H1 (cell line): ENCODE data around the gene RASSF5. TPM values are rescaled to one million over a fixed set of nuclear protein-coding genes. Genes with fewer than 3 reads are reported as not detected.

Experiments used
- CTCF ChIA-PET: fragments of 300-600 bp; sonication (Branson Sonifier 250); formaldehyde crosslinking; loops from one replicate; lab custom pipeline; 2021; ENCODE audit not compliant: partially characterized antibody; lab: Charles Lee
- POLR2A ChIA-PET: fragments of 300-600 bp; sonication (Branson Sonifier 250); formaldehyde crosslinking; loops from one replicate; lab custom pipeline; 2021; ENCODE audit warnings: inconsistent platforms; ENCODE audit not compliant: partially characterized antibody; lab: Charles Lee
- DNase-seq, 2 experiments: peaks; one replicate each; pipeline versions ENCODE4 v3.0.0 to v3.0.0-alpha.2; 2010 to 2022; ENCODE audit warnings: low spot score in 2 of 2, low read depth in 1 of 2, mixed read lengths in 1 of 2
- FAIRE-seq: peaks from 2 replicates; lab custom pipeline; 2011; peaks lifted over from hg19 to GRCh38; lab: Jason Lieb, UNC
- H2AFZ ChIP-seq: 2 replicates; pipeline ENCODE4 v1.8.1; 2012; ENCODE audit warnings: low read length, inconsistent platforms
- H2AK5ac ChIP-seq: 2 replicates; pipeline ENCODE4 v1.6.1; 2013; ENCODE audit warnings: low read depth, low read length
- H2BK120ac ChIP-seq: replicated peaks from 2 replicates; pipeline ENCODE3; 2013; ENCODE audit warnings: low read depth, low read length, inconsistent platforms
- H2BK12ac ChIP-seq: 2 replicates; pipeline ENCODE4 v1.6.1; 2013; ENCODE audit warnings: low read depth, low read length
- H2BK15ac ChIP-seq: 2 replicates; pipeline ENCODE4 v1.6.1; 2013; ENCODE audit warnings: low read length
- H2BK20ac ChIP-seq: 2 replicates; pipeline ENCODE4 v1.6.1; 2013; ENCODE audit warnings: low read length
- H2BK5ac ChIP-seq: 2 replicates; pipeline ENCODE4 v1.6.1; 2013; ENCODE audit warnings: low read depth, low read length
- H3K14ac ChIP-seq: 2 replicates; pipeline ENCODE4 v1.6.1; 2013; ENCODE audit warnings: inconsistent platforms; ENCODE audit not compliant: insufficient read length
- H3K18ac ChIP-seq: 2 replicates; pipeline ENCODE4 v1.6.1; 2013; ENCODE audit warnings: low read length; ENCODE audit errors: extremely low read depth
- H3K23ac ChIP-seq: 2 replicates; pipeline ENCODE4 v1.6.1; 2013; ENCODE audit warnings: inconsistent platforms; ENCODE audit not compliant: insufficient read length
- H3K23me2 ChIP-seq: 2 replicates; pipeline ENCODE4 v1.6.1; 2013; ENCODE audit warnings: low read depth, low read length
- H3K27ac ChIP-seq: 2 replicates; pipeline ENCODE4 v1.6.1; 2011; ENCODE audit warnings: low read depth, low read length, inconsistent platforms
- H3K27me3 ChIP-seq, 4 experiments: replicated peaks in 1 of 4; 1 replicate in 1 of 4; 2 replicates in 3 of 4; pipeline versions ENCODE4 v1.6.1 to v1.8.1; 2011 to 2013; ENCODE audit warnings: low read length in 3 of 4, mild to moderate bottlenecking in 3 of 4, inconsistent platforms in 2 of 4, mixed read lengths in 2 of 4, moderate library complexity in 1 of 4; ENCODE audit not compliant: control insufficient read depth in 3 of 4, insufficient read depth in 3 of 4; ENCODE audit errors: extremely low read depth in 1 of 4
- H3K36me3 ChIP-seq, 4 experiments: 2 replicates each; pipeline versions ENCODE4 v1.6.1 to v1.8.1; 2011 to 2013; ENCODE audit warnings: mild to moderate bottlenecking in 4 of 4, low read length in 3 of 4, moderate library complexity in 2 of 4, control low read depth in 1 of 4, inconsistent platforms in 1 of 4; ENCODE audit not compliant: insufficient read depth in 4 of 4, control insufficient read depth in 2 of 4
- H3K4ac ChIP-seq: replicated peaks from 2 replicates; pipeline ENCODE3; 2013; ENCODE audit warnings: low read length, low read depth, mixed read lengths, inconsistent platforms; ENCODE audit not compliant: insufficient read length
- H3K4me1 ChIP-seq, 4 experiments: replicated peaks in 1 of 4; 1 replicate in 1 of 4; 2 replicates in 3 of 4; pipeline versions ENCODE4 v1.6.1 to v1.8.1; 2011 to 2013; ENCODE audit warnings: low read length in 3 of 4, inconsistent platforms in 2 of 4, mixed read lengths in 1 of 4; ENCODE audit not compliant: insufficient read depth in 4 of 4, control insufficient read depth in 3 of 4
- H3K4me2 ChIP-seq, 2 experiments: 2 replicates each; pipeline versions ENCODE4 v1.6.1 to v1.8.1; 2011 to 2013; ENCODE audit warnings: low read depth in 2 of 2, low read length in 2 of 2, control low read depth in 1 of 2, inconsistent platforms in 1 of 2, mild to moderate bottlenecking in 1 of 2; ENCODE audit not compliant: insufficient read depth in 1 of 2
- H3K4me3 ChIP-seq, 4 experiments: fragments of 200-600, 300-600 bp in 1 of 4; sonication (generic), shearing (Covaris generic), sonication (Bioruptor Twin) in 1 of 4; 2 replicates each; pipeline versions ENCODE4 v1.5.1 to v1.8.1; 2011 to 2016; ENCODE audit warnings: low read length in 4 of 4, low read depth in 3 of 4, control low read depth in 2 of 4, inconsistent platforms in 2 of 4, mild to moderate bottlenecking in 2 of 4, mixed read lengths in 1 of 4, moderate library complexity in 1 of 4; ENCODE audit not compliant: insufficient read depth in 2 of 4; ENCODE audit errors: extremely low read depth in 1 of 4
- H3K56ac ChIP-seq: replicated peaks from 2 replicates; pipeline ENCODE3; 2013; ENCODE audit warnings: low read depth, mild to moderate bottlenecking, mixed read lengths, low read length, inconsistent platforms; ENCODE audit not compliant: insufficient read length
- H3K79me1 ChIP-seq: 2 replicates; pipeline ENCODE4 v1.6.1; 2013; ENCODE audit warnings: low read depth, low read length, control low read depth
- H3K79me2 ChIP-seq, 2 experiments: 2 replicates each; pipeline versions ENCODE4 v1.6.1 to v1.8.1; 2012 to 2013; ENCODE audit warnings: low read length in 2 of 2, mild to moderate bottlenecking in 2 of 2, inconsistent platforms in 1 of 2; ENCODE audit not compliant: insufficient read depth in 2 of 2, control insufficient read depth in 1 of 2
- H3K9ac ChIP-seq, 4 experiments: replicated peaks in 1 of 4; 1 replicate in 1 of 4; 2 replicates in 3 of 4; pipeline versions ENCODE4 v1.6.1 to v1.8.1; 2011 to 2013; ENCODE audit warnings: low read depth in 3 of 4, low read length in 3 of 4, control low read depth in 2 of 4, mild to moderate bottlenecking in 2 of 4, moderate library complexity in 2 of 4, inconsistent platforms in 1 of 4; ENCODE audit errors: extremely low read depth in 1 of 4
- H3K9me3 ChIP-seq, 2 experiments: 2 replicates each; pipeline versions ENCODE4 v1.6.1 to v1.8.1; 2012 to 2013; ENCODE audit warnings: mild to moderate bottlenecking in 2 of 2, moderate library complexity in 2 of 2, control low read depth in 1 of 2, inconsistent platforms in 1 of 2, low read depth in 1 of 2, low read length in 1 of 2, mixed read lengths in 1 of 2; ENCODE audit not compliant: insufficient read depth in 2 of 2
- H4K20me1 ChIP-seq, 2 experiments: replicated peaks in 1 of 2; 2 replicates each; pipeline versions ENCODE3 to v1.8.1; 2011 to 2013; ENCODE audit warnings: inconsistent platforms in 2 of 2, low read length in 2 of 2, mild to moderate bottlenecking in 1 of 2; ENCODE audit not compliant: insufficient read depth in 2 of 2, control insufficient read depth in 1 of 2
- H4K5ac ChIP-seq: 2 replicates; pipeline ENCODE4 v1.6.1; 2013; ENCODE audit warnings: low read length, low read depth, mixed read lengths, inconsistent platforms; ENCODE audit not compliant: insufficient read length
- H4K8ac ChIP-seq: 2 replicates; pipeline ENCODE4 v1.8.0; 2013; ENCODE audit warnings: mild to moderate bottlenecking, moderate library complexity, low read length, inconsistent platforms; ENCODE audit not compliant: insufficient read depth; ENCODE audit errors: extremely low read depth
- H4K91ac ChIP-seq: replicated peaks from 2 replicates; pipeline ENCODE3; 2013; ENCODE audit warnings: low read length, mixed read lengths, inconsistent platforms; ENCODE audit not compliant: insufficient read length
- CBX8 ChIP-seq: fragments of 300-800, 300-1000 bp; sonication (generic); IDR thresholded peaks from 2 replicates; pipeline ENCODE4 v1.7.1; 2016; ENCODE audit warnings: low read depth, low read length, borderline replicate concordance
- POU5F1 ChIP-seq: IDR thresholded peaks from 2 replicates; pipeline ENCODE4 v1.6.1; 2011; ENCODE audit warnings: low read depth, mild to moderate bottlenecking, low read length, moderate library complexity
- RBBP5 ChIP-seq: IDR thresholded peaks from 2 replicates; pipeline ENCODE4 v1.7.1; 2012; ENCODE audit warnings: low read depth, mild to moderate bottlenecking, inconsistent platforms, low read length, moderate library complexity, borderline replicate concordance
- RNF2 ChIP-seq: fragments of 200-900, 300-1000 bp; sonication (generic); IDR thresholded peaks from 2 replicates; pipeline ENCODE4 v1.7.1; 2016; ENCODE audit warnings: borderline replicate concordance, low read depth, mild to moderate bottlenecking, antibody characterized with exemption, low read length; ENCODE audit not compliant: poor library complexity, severe bottlenecking; ENCODE audit errors: missing control alignments
- RXRA ChIP-seq: IDR thresholded peaks from 2 replicates; pipeline ENCODE4 v1.6.1; 2011; ENCODE audit warnings: low read depth, mild to moderate bottlenecking, low read length, moderate library complexity; ENCODE audit not compliant: insufficient read depth
- WGBS, 2 experiments: shearing (Covaris generic) in 1 of 2; methylation state at CpG; one replicate each; pipeline versions ENCODE4 v1.1.6 to v1.1.7; 2013 to 2015; ENCODE audit warnings: low lambda C conversion rate in 2 of 2, mixed read lengths in 2 of 2, inconsistent platforms in 1 of 2, low coverage in 1 of 2, missing lambda C conversion rate in 1 of 2; ENCODE audit not compliant: insufficient replicate concordance in 2 of 2, insufficient coverage in 1 of 2, insufficient read length in 1 of 2; ENCODE audit errors: extremely low coverage in 1 of 2, missing lambda C conversion rate in 1 of 2; 5-methylcytosine and 5-hydroxymethylcytosine counted together
- polyA plus RNA-seq, 7 experiments: library from polyadenylated mRNA; depleted of rRNA in 3 of 7; stranded (reverse) in 5 of 7; unstranded in 2 of 7; fragments of >200 nt in 5 of 7; fragments of 200-250 nt in 2 of 7; gene quantifications; 1 replicate in 5 of 7; 2 replicates in 1 of 7; 4 replicates in 1 of 7; pipeline versions ENCODE4 v1.2.1 to v1.2.3, GENCODE V29; 2011 to 2013; ENCODE audit warnings: missing spikeins in 2 of 7, mixed read lengths in 2 of 7
- total RNA-seq: library from RNA; stranded (reverse); fragmentation: NEBNext Ultra II Directional; extraction: Animal tissue kit (Norgen Biotek cat#: 25700); gene quantifications from 2 replicates; pipeline ENCODE4 v1.2.1, GENCODE V29; 2021
- TF ChIP-seq, protein P1 (sequence below), 3 experiments: IDR thresholded peaks; 1 replicate in 2 of 3; 2 replicates in 1 of 3; pipeline versions ENCODE4 v1.5.1 to v1.6.1; 2011; ENCODE audit warnings: low read length in 3 of 3, mild to moderate bottlenecking in 3 of 3, inconsistent platforms in 2 of 3, low read depth in 1 of 3, moderate library complexity in 1 of 3; ENCODE audit not compliant: insufficient read depth in 1 of 3; ENCODE audit errors: control extremely low read depth in 1 of 3
- TF ChIP-seq, protein P2 (sequence below): IDR thresholded peaks from 2 replicates; pipeline ENCODE4 v1.6.1; 2012; ENCODE audit warnings: inconsistent platforms
- TF ChIP-seq, protein P3 (sequence below): IDR thresholded peaks from 2 replicates; pipeline ENCODE4 v1.6.1; 2012; ENCODE audit warnings: low read length, inconsistent platforms

Gene RASSF5
- total and polyA plus RNA-seq, 2 of the 8 experiments (the other 6 are each of a cell fraction or from before 2014, with no cell fraction given), result 0.82 to 1.8 TPM

DNA sequence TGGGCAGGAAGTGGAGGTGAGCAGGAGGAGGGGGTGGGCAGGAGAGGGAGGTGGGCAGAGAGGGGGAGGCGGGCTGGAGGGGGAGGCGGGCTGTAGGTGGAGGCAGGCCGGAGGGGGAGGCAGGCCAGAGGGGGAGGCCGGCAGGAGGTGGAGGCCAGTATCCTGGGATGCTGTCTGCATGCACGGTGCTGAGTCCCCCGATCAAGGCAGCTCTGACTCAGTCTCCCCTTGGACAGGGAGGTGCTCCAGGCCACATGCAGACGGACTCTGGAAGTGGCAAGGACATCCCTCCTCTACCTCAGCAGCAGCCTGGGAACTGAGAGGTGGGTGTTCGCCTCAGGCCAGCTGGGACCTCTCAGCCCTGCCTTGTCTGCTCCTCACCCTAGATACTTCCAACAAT is 27.1 kb upstream of the RASSF5 start:
- no peak overlapping the region for H3K56ac ChIP-seq
- H4K5ac ChIP-seq, result no peak overlapping the region
- no peak overlapping the region for H3K27ac ChIP-seq
- H3K9ac ChIP-seq, result no peak overlapping the region
- FAIRE-seq (no peak), DNase-seq (no peak)
- no peak overlapping the region for H3K4me3 ChIP-seq
- H3K23ac ChIP-seq, result no peak overlapping the region
- no peak overlapping the region for H2BK120ac ChIP-seq
- no peak overlapping the region for H2BK12ac ChIP-seq
- no peak overlapping the region for H3K4ac ChIP-seq
- H3K9me3 ChIP-seq, result no peaks in the 10 kb centered on the region
- no peak overlapping the region for H3K14ac ChIP-seq
- ChIA-PET POLR2A (interaction anchor here (1.3 to 2.0 kb wide), 2 partner anchors 9 kb away, joined by 3 to 14 read pairs; partner anchors contain the start of gene IKBKE), CTCF (interaction anchor here (0.7 to 6.3 kb wide), 42 partner anchors 10 to 675 kb away, joined by 3 to 81 read pairs (median 6); partner anchors contain the start of gene IKBKE)
- H3K18ac ChIP-seq, result no peak overlapping the region
- H3K79me2 ChIP-seq, result no peaks in the 10 kb centered on the region
- H2BK20ac ChIP-seq, result no peak overlapping the region
- H3K27me3 ChIP-seq, result no peaks in the 10 kb centered on the region
- no peaks in the 10 kb centered on the region; a peak in 4 of 8 replicates for H3K36me3 ChIP-seq
- no peaks in the 10 kb centered on the region for H3K79me1 ChIP-seq
- H3K4me2 ChIP-seq, result no peak overlapping the region
- H4K20me1 ChIP-seq, result peaks cover 0 to 2% of the 10 kb centered on the region in 2 experiments
- WGBS, 2 experiments, result 85% methylated on average over 3 of the region's 8 CpGs; no CpG with 5 or more reads in 1 of the 2 experiments
- no peaks in the 10 kb centered on the region for H3K23me2 ChIP-seq
- peaks cover 0 to 3% (median 0%) of the 10 kb centered on the region in 4 experiments; a peak in 1 of 7 replicates for H3K4me1 ChIP-seq
- H4K91ac ChIP-seq, result no peak overlapping the region
- no peak overlapping the region for H2BK15ac ChIP-seq
- no peak overlapping the region for H2AFZ ChIP-seq
- H4K8ac ChIP-seq, result no peak overlapping the region
- H2BK5ac ChIP-seq, result no peak overlapping the region
- no peak overlapping the region for H2AK5ac ChIP-seq
- TF ChIP-seq, protein P1, sequence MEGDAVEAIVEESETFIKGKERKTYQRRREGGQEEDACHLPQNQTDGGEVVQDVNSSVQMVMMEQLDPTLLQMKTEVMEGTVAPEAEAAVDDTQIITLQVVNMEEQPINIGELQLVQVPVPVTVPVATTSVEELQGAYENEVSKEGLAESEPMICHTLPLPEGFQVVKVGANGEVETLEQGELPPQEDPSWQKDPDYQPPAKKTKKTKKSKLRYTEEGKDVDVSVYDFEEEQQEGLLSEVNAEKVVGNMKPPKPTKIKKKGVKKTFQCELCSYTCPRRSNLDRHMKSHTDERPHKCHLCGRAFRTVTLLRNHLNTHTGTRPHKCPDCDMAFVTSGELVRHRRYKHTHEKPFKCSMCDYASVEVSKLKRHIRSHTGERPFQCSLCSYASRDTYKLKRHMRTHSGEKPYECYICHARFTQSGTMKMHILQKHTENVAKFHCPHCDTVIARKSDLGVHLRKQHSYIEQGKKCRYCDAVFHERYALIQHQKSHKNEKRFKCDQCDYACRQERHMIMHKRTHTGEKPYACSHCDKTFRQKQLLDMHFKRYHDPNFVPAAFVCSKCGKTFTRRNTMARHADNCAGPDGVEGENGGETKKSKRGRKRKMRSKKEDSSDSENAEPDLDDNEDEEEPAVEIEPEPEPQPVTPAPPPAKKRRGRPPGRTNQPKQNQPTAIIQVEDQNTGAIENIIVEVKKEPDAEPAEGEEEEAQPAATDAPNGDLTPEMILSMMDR (IDR thresholded peaks at IDR 0.05; ENCODE audit: control extremely low read depth in 1 of 3, insufficient read depth in 1 of 3, low read depth in 1 of 3, low read length in 3 of 3), result no peak
- TF ChIP-seq RXRA (no peak), RNF2 (no peak), POU5F1 (no peak), RBBP5 (no peak), CBX8 (no peak)
- TF ChIP-seq, protein P2, sequence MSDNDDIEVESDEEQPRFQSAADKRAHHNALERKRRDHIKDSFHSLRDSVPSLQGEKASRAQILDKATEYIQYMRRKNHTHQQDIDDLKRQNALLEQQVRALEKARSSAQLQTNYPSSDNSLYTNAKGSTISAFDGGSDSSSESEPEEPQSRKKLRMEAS, result no peak
- TF ChIP-seq, protein P3, sequence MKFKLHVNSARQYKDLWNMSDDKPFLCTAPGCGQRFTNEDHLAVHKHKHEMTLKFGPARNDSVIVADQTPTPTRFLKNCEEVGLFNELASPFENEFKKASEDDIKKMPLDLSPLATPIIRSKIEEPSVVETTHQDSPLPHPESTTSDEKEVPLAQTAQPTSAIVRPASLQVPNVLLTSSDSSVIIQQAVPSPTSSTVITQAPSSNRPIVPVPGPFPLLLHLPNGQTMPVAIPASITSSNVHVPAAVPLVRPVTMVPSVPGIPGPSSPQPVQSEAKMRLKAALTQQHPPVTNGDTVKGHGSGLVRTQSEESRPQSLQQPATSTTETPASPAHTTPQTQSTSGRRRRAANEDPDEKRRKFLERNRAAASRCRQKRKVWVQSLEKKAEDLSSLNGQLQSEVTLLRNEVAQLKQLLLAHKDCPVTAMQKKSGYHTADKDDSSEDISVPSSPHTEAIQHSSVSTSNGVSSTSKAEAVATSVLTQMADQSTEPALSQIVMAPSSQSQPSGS, result no peak
